Lung (tissue), 12 donors: Measurements from ENCODE around the gene CHM. TPM values are rescaled to one million over a fixed set of nuclear protein-coding genes. Genes with fewer than 3 reads are reported as not detected.

Experiments
- ATAC-seq: fragments of 200-7000 bp; cut with Tn5 transposase; one replicate; pipeline ENCODE4 v1.9.1; 2020; ENCODE audit warnings: moderate number of reproducible peaks; ENCODE audit not compliant: insufficient read depth, low FRiP score
- DNase-seq, 3 donors: peaks; one replicate each; pipeline ENCODE4 v3.0.0-alpha.2; 2013 to 2017
- H3K27ac ChIP-seq, 2 donors: one replicate each; pipeline ENCODE4 v1.5.1; 2013; ENCODE audit warnings: mild to moderate bottlenecking in 2 of 2, moderate library complexity in 2 of 2, control low read depth in 1 of 2, inconsistent platforms in 1 of 2, low read depth in 1 of 2, low read length in 1 of 2
- H3K27me3 ChIP-seq, 3 donors: one replicate each; pipeline ENCODE4 v1.5.1; 2013; ENCODE audit warnings: low read length in 2 of 3; ENCODE audit not compliant: control insufficient read depth in 3 of 3, insufficient read depth in 3 of 3
- H3K36me3 ChIP-seq, 4 donors: one replicate each; pipeline ENCODE4 v1.5.1; 2013; ENCODE audit warnings: low read length in 4 of 4, mild to moderate bottlenecking in 1 of 4, moderate library complexity in 1 of 4; ENCODE audit not compliant: control insufficient read depth in 4 of 4, insufficient read depth in 4 of 4
- H3K4me1 ChIP-seq, 5 donors: one replicate each; pipeline ENCODE4 v1.5.1; 2013; ENCODE audit warnings: low read length in 5 of 5, mild to moderate bottlenecking in 2 of 5, moderate library complexity in 1 of 5; ENCODE audit not compliant: control insufficient read depth in 5 of 5, insufficient read depth in 5 of 5
- H3K4me3 ChIP-seq: one replicate; pipeline ENCODE4 v1.5.1; 2013; ENCODE audit warnings: mild to moderate bottlenecking, control low read depth, moderate library complexity
- H3K9ac ChIP-seq, 2 donors: one replicate each; pipeline ENCODE4 v1.5.1; 2013; ENCODE audit warnings: low read length in 2 of 2, control low read depth in 1 of 2; ENCODE audit not compliant: insufficient read depth in 1 of 2
- H3K9me3 ChIP-seq, 4 donors: one replicate each; pipeline ENCODE4 v1.5.1; 2013; ENCODE audit warnings: low read length in 3 of 4, mild to moderate bottlenecking in 1 of 4, moderate library complexity in 1 of 4; ENCODE audit not compliant: control insufficient read depth in 4 of 4, insufficient read depth in 3 of 4
- WGBS, 2 donors: extraction: QIAGEN DNeasy Blood & Tissue Kit; methylation state at CpG; one replicate each; pipeline ENCODE4 v1.1.7; 2013; 5-methylcytosine and 5-hydroxymethylcytosine counted together
- polyA plus RNA-seq, 2 donors: library from polyadenylated mRNA; stranded (reverse); fragments of 200-250 nt; gene quantifications; one replicate each; pipeline ENCODE4 v1.2.1, GENCODE V29; 2013
- total RNA-seq, 2 donors: library from RNA; depleted of rRNA in 1 of 2; stranded (reverse); fragments of >200 nt in 1 of 2; gene quantifications; one replicate each; pipeline ENCODE4 v1.2.1, GENCODE V29; 2014 to 2021
- TF ChIP-seq, protein P1 (sequence below): IDR thresholded peaks from 2 replicates; pipeline ENCODE4 v1.5.1; 2012; ENCODE audit warnings: mild to moderate bottlenecking; ENCODE audit errors: control extremely low read depth, extremely low read depth
- donor health status: control.
- donor health status: control.
- donor health status: Bipolar disorder and iron deficiency.
- donor health status: healthy.
- donor health status: DM: yes; HTN: yes; CAD: no.

Gene CHM
- total and polyA plus RNA-seq, 4 donors: 9.2 to 44.8 (median 12.0) TPM

GRCh38 chrX:85993539-85994197 lies 53.7 kb downstream of the CHM start:
- no peak overlapping the region for H3K9ac ChIP-seq
- H3K27ac ChIP-seq: no peak overlapping the region
- no peaks in the 10 kb centered on the region for H3K9me3 ChIP-seq
- peaks cover 0 to 7% (median 0%) of the 10 kb centered on the region in 3 donors for H3K27me3 ChIP-seq
- TF ChIP-seq, protein P1, sequence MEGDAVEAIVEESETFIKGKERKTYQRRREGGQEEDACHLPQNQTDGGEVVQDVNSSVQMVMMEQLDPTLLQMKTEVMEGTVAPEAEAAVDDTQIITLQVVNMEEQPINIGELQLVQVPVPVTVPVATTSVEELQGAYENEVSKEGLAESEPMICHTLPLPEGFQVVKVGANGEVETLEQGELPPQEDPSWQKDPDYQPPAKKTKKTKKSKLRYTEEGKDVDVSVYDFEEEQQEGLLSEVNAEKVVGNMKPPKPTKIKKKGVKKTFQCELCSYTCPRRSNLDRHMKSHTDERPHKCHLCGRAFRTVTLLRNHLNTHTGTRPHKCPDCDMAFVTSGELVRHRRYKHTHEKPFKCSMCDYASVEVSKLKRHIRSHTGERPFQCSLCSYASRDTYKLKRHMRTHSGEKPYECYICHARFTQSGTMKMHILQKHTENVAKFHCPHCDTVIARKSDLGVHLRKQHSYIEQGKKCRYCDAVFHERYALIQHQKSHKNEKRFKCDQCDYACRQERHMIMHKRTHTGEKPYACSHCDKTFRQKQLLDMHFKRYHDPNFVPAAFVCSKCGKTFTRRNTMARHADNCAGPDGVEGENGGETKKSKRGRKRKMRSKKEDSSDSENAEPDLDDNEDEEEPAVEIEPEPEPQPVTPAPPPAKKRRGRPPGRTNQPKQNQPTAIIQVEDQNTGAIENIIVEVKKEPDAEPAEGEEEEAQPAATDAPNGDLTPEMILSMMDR: no peak
- ATAC-seq: no peak
- H3K4me1 ChIP-seq: peaks cover 0 to 10% (median 2%) of the 10 kb centered on the region in 5 donors
- 60 to 84% methylated on average over 2 of the region's 2 CpGs for WGBS, 2 donors
- no peaks in the 10 kb centered on the region for H3K36me3 ChIP-seq
- no peak overlapping the region for H3K4me3 ChIP-seq
- no peak for DNase-seq

DNA sequence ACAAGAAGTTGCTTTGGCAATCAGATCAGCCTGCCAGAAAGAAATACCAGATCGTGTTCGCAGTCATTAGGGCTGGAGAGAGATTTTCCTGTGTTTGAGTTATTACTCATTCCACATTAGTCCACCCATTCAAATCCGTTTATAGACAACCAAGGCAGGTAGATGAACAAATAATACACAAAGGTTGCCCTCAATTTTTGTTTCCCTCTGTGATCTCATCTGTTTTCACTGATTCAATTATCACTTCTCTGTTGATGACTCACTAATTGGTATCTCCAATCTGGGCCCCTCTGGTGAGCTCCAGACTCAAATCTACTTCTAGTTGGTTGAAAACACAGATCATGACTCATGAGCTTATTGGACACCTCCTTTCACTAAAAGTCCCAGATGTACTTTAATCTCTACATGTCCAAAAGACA lies 54.5 kb downstream of the CHM start:
- DNase-seq (no peak), ATAC-seq (no peak)

GRCh38 chrX:85988353-85988752 lies 59.0 kb downstream of the CHM start:
- DNase-seq (no peak), ATAC-seq (no peak)
- H3K9ac ChIP-seq: no peak overlapping the region
- peaks cover 0 to 4% (median 0%) of the 10 kb centered on the region in 4 donors for H3K36me3 ChIP-seq
- H3K9me3 ChIP-seq: no peaks in the 10 kb centered on the region
- TF ChIP-seq, protein P1: no peak
- no peak overlapping the region for H3K27ac ChIP-seq
- H3K4me1 ChIP-seq: peaks cover 0 to 5% (median 0%) of the 10 kb centered on the region in 5 donors
- H3K27me3 ChIP-seq: no peaks in the 10 kb centered on the region
- 43 to 65% methylated on average over 3 of the region's 3 CpGs for WGBS, 2 donors
- H3K4me3 ChIP-seq: no peak overlapping the region

More for the DNA sequence above, 54.5 kb downstream of the CHM start:
- Histone ChIP-seq H3K4me1 (peaks cover 0 to 10% (median 2%) of the 10 kb centered on the region in 5 donors), H3K9ac (no peak overlapping the region), H3K27me3 (peaks cover 0 to 3% (median 0%) of the 10 kb centered on the region in 3 donors), H3K36me3 (no peaks in the 10 kb centered on the region), H3K4me3 (no peak overlapping the region), H3K9me3 (no peaks in the 10 kb centered on the region), H3K27ac (no peak overlapping the region)
- TF ChIP-seq, protein P1: no peak
- 60 to 83% methylated on average over 3 of the region's 3 CpGs for WGBS, 2 donors
